Activated CD4-positive, alpha-beta T cell treated with anti-CD3 and anti-CD28 coated beads, Interleukin-2, amount 10 ng/mL, durations not matched to agents 7 days and 5 days (primary cell): ENCODE results near the gene TMEM184A. TPM values are rescaled to one million over a fixed set of nuclear protein-coding genes. Genes with fewer than 3 reads are reported as not detected.

Experiments used
- CTCF ChIA-PET: fragments of 350-600 bp; sonication (Branson Sonifier 250); formaldehyde crosslinking; loops from one replicate; lab custom pipeline; 2021; ENCODE audit warnings: antibody characterized with exemption; lab: Charles Lee
- POLR2A ChIA-PET: fragments of 350-600 bp; sonication (Branson Sonifier 250); formaldehyde crosslinking; loops from one replicate; lab custom pipeline; 2021; ENCODE audit warnings: antibody characterized with exemption; lab: Charles Lee
- DNase-seq: peaks from one replicate; pipeline ENCODE4 v3.0.0-alpha.2; 2020
- H3K27ac Mint-ChIP-seq: one replicate; pipeline ENCODE4 v1.8.0; 2021; ENCODE audit warnings: mild to moderate bottlenecking, moderate library complexity, mixed read lengths
- H3K27me3 Mint-ChIP-seq: one replicate; pipeline ENCODE4 v1.8.0; 2021; ENCODE audit warnings: mixed read lengths
- H3K36me3 Mint-ChIP-seq: one replicate; pipeline ENCODE4 v1.8.0; 2021; ENCODE audit warnings: low read depth, mixed read lengths
- H3K4me1 Mint-ChIP-seq: one replicate; pipeline ENCODE4 v1.8.0; 2021; ENCODE audit warnings: mixed read lengths
- H3K4me3 Mint-ChIP-seq: one replicate; pipeline ENCODE4 v1.8.0; 2021; ENCODE audit warnings: mild to moderate bottlenecking, moderate library complexity, mixed read lengths
- H3K9me3 Mint-ChIP-seq: one replicate; pipeline ENCODE4 v1.8.0; 2021; ENCODE audit warnings: mixed read lengths
- total RNA-seq, 2 experiments: library from RNA; stranded (reverse); gene quantifications; one replicate each; pipeline ENCODE4 v1.2.3, GENCODE V29; 2021

Gene TMEM184A
- total RNA-seq, 2 experiments from 2014 or later = not detected

GRCh38 chr7:1542841-1543747 is 12.9 kb downstream of the TMEM184A start:
- H3K9me3 Mint-ChIP-seq = no peaks in the 10 kb centered on the region
- ChIA-PET CTCF (interaction anchor here (2.9 kb wide), 1 partner anchor 13 kb away, joined by 12 read pairs; the partner anchor contains the start of gene TMEM184A), POLR2A (no interaction called here)
- H3K4me3 Mint-ChIP-seq = no peak overlapping the region
- no peaks in the 10 kb centered on the region for H3K27me3 Mint-ChIP-seq
- no peak overlapping the region for H3K27ac Mint-ChIP-seq
- H3K4me1 Mint-ChIP-seq = no peaks in the 10 kb centered on the region
- DNase-seq = no peak
- H3K36me3 Mint-ChIP-seq = peaks cover 2% of the 10 kb centered on the region

GRCh38 chr7:1542329-1542728 is 13.7 kb downstream of the TMEM184A start:
- Mint-ChIP-seq H3K36me3 (peaks cover 2% of the 10 kb centered on the region), H3K27me3 (no peaks in the 10 kb centered on the region), H3K9me3 (no peaks in the 10 kb centered on the region), H3K4me1 (no peaks in the 10 kb centered on the region), H3K27ac (no peak overlapping the region), H3K4me3 (no peak overlapping the region)
- POLR2A ChIA-PET = no interaction called here
- CTCF ChIA-PET = interaction anchor here (2.9 kb wide), 1 partner anchor 14 kb away, joined by 12 read pairs; the partner anchor contains the start of gene TMEM184A
- no peak for DNase-seq

- ChIA-PET CTCF (interaction anchor here (0.7 to 2.9 kb wide), 2 partner anchors 15 to 17 kb away, joined by 4 to 12 read pairs; partner anchors contain the start of gene TMEM184A), POLR2A (no interaction called here)
- DNase-seq = no peak
- Mint-ChIP-seq H3K4me1 (no peaks in the 10 kb centered on the region), H3K36me3 (peaks cover 2% of the 10 kb centered on the region), H3K27ac (no peak overlapping the region), H3K27me3 (no peaks in the 10 kb centered on the region), H3K4me3 (no peak overlapping the region), H3K9me3 (no peaks in the 10 kb centered on the region)
These were observed 14.4 kb downstream of the TMEM184A start for GRCh38 chr7:1541431-1542162.

DNA sequence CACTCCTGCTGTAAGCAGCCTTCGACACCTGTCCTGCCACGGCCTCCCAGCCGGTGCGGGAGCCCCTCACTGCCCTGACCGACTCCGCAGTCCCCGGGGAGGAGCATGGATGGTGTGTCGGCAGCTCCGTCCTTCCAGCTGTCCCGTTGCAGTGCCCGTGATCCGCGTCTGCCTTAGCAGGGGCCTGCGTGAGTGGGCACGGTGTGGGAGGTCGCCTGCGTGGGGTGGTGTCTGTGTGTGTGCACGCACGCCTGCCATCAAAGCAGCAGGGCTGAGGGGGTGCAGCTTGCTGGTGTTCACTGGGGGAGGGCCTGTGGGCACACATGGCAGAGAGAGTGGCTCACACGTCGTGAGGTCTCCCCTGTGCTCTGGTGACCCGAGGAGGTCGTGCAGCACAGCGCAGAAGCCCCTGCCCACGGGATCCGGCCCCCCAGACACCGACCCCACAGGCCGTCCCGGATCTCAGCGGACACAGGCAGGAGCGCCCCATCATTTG is 15.2 kb downstream of the TMEM184A start:
- Mint-ChIP-seq H3K4me1 (peaks cover 3% of the 10 kb centered on the region), H3K4me3 (no peak overlapping the region), H3K27ac (no peak overlapping the region), H3K27me3 (no peaks in the 10 kb centered on the region), H3K36me3 (peaks cover 4% of the 10 kb centered on the region), H3K9me3 (no peaks in the 10 kb centered on the region)
- DNase-seq = no peak
- ChIA-PET CTCF (interaction anchor here (0.7 kb wide), 1 partner anchor 18 kb away, joined by 4 read pairs; no protein-coding TSS in a partner anchor), POLR2A (no interaction called here)

- Mint-ChIP-seq H3K27me3 (no peaks in the 10 kb centered on the region), H3K4me1 (peaks cover 3% of the 10 kb centered on the region), H3K27ac (no peak overlapping the region), H3K9me3 (no peaks in the 10 kb centered on the region), H3K36me3 (peaks cover 4% of the 10 kb centered on the region), H3K4me3 (no peak overlapping the region)
- ChIA-PET POLR2A (no interaction called here), CTCF (interaction anchor here (0.6 kb wide), 1 partner anchor 398 kb away, joined by 5 read pairs; no protein-coding TSS in a partner anchor)
- DNase-seq = no peak
These were observed 15.9 kb downstream of the TMEM184A start for GRCh38 chr7:1539882-1540775.

DNA sequence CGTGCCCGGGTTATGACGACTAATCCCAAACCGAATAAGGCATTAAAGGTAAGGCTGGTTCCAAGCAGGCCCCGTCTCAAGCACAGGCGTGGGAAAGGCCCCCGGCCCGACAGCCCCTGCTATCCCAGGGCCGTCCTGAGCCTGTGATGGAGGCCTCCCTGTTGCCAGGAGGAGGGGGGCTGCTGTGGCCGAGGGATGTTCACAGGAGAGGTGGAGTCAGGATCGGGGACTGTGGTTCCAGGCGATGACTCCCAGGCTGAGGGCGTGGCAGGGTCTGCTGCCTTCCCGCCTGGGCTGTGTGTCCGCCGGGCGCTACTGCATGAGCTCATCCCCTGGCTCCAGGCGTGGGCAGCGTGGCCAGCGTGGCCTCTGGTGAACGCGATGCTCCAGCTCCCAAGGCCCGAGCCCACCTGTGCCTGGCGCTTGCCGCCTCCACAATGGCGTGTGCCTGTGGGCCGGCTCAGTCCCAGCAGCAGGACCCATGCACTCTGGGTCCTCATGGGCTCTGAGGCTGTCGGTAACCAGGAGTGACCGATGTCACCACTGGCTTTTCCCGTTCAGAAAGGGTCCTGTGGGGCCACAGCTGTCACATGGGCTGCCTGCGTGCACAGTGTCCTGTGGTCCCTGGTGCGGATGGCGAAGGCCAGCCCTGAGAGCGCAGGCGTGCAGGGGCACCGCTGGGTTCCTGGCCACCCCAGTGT is 16.7 kb downstream of the TMEM184A start:
- Mint-ChIP-seq H3K27ac (no peak overlapping the region), H3K4me1 (peaks cover 5% of the 10 kb centered on the region), H3K4me3 (no peak overlapping the region), H3K9me3 (no peaks in the 10 kb centered on the region), H3K27me3 (no peaks in the 10 kb centered on the region), H3K36me3 (peaks cover 4% of the 10 kb centered on the region)
- POLR2A ChIA-PET = no interaction called here
- CTCF ChIA-PET = no interaction called here
- no peak for DNase-seq

- H3K4me1 Mint-ChIP-seq = peaks cover 10% of the 10 kb centered on the region
- H3K4me3 Mint-ChIP-seq = no peak overlapping the region
- no peaks in the 10 kb centered on the region for H3K9me3 Mint-ChIP-seq
- CTCF ChIA-PET = no interaction called here
- POLR2A ChIA-PET = no interaction called here
- H3K27me3 Mint-ChIP-seq = no peaks in the 10 kb centered on the region
- DNase-seq = no peak
- H3K36me3 Mint-ChIP-seq = peaks cover 4% of the 10 kb centered on the region
- no peak overlapping the region for H3K27ac Mint-ChIP-seq
These were observed 17.3 kb downstream of the TMEM184A start for GRCh38 chr7:1538544-1539180.

DNA sequence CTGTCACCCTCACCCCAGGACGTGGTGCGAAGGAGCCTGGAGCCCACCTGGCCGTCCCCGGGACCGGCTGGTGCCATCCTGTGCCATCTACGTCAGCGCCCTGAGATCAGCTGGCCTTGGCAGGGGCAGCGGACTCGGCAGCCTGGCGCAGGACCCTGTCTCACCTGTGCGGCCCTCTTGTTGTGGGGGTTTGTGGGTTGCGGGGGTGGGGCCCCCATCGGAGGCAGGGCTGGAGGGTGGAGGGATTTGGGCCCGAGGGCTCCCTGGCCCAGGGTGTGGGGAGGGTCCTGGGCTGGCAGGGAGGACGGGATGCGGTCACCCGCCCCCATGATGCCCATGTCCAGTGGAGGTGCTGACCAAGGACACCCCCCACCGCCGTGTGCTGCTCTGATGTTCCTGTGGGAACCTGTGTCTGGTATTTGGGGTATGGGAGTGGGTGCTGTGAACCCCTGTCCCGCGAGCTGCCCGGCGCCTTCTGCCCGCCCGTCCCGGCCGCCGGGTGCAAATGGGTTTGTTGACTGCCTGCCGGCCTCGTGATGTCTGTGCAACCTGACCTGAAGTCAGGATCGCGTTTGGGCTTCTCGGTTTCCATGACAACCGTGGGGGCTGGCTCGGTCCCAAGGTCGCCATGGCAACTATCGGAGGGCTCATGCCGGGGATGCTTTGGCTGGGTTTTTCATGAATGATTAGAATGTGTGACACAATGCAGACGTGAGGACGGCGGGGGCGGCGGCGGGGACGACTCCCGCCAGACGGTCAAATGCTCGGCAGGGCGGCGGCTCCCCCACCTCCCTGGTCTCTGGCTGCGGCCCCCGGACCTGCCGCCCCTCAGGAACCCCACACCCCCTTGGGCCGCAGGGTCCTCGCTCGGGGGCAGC is 18.2 kb downstream of the TMEM184A start:
- H3K27ac Mint-ChIP-seq = no peak overlapping the region
- peaks cover 4% of the 10 kb centered on the region for H3K36me3 Mint-ChIP-seq
- H3K4me3 Mint-ChIP-seq = no peak overlapping the region
- H3K4me1 Mint-ChIP-seq = peaks cover 19% of the 10 kb centered on the region
- no peaks in the 10 kb centered on the region for H3K27me3 Mint-ChIP-seq
- H3K9me3 Mint-ChIP-seq = no peaks in the 10 kb centered on the region
- DNase-seq = peak; percentile 26
- POLR2A ChIA-PET = no interaction called here
- CTCF ChIA-PET = no interaction called here

- Mint-ChIP-seq H3K27ac (no peak overlapping the region), H3K36me3 (peaks cover 4% of the 10 kb centered on the region), H3K27me3 (no peaks in the 10 kb centered on the region), H3K4me3 (no peak overlapping the region), H3K9me3 (no peaks in the 10 kb centered on the region), H3K4me1 (peaks cover 26% of the 10 kb centered on the region)
- DNase-seq = no peak
- POLR2A ChIA-PET = no interaction called here
- CTCF ChIA-PET = interaction anchor here (1.0 kb wide), 1 partner anchor 29 kb away, joined by 5 read pairs; no protein-coding TSS in a partner anchor
These were observed 19.1 kb downstream of the TMEM184A start for GRCh38 chr7:1536743-1537534.

DNA sequence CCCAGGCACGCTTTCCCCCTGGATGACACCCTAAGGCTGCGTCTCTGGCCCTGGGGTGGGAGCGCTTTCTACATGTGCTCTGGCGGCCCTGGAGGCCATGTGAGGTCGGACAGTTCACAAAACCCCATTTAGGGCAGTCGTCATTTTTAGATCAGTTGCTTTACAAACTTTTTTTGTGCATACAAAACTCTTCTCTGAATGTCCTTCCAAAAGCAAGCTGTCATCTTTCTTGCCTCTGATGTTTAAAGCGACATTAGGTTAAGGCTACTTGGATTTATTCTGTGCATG is 19.6 kb downstream of the TMEM184A start:
- H3K27me3 Mint-ChIP-seq = no peaks in the 10 kb centered on the region
- ChIA-PET POLR2A (no interaction called here), CTCF (interaction anchor here (1.0 kb wide), 1 partner anchor 28 kb away, joined by 5 read pairs; no protein-coding TSS in a partner anchor)
- H3K36me3 Mint-ChIP-seq = peaks cover 4% of the 10 kb centered on the region
- H3K4me3 Mint-ChIP-seq = no peak overlapping the region
- no peaks in the 10 kb centered on the region for H3K9me3 Mint-ChIP-seq
- no peak overlapping the region for H3K27ac Mint-ChIP-seq
- DNase-seq = no peak
- peaks cover 30% of the 10 kb centered on the region for H3K4me1 Mint-ChIP-seq
